ENCODE measurements around the gene HSD3B2. TPM values are rescaled to one million over a fixed set of nuclear protein-coding genes. Genes with fewer than 3 reads are reported as not detected.

The HSD3B2 gene
- total and polyA plus RNA-seq, 2 donors (not counting 3 experiments of a cell fraction or from before 2014, with no cell fraction given): not detected

- H4K20me1 ChIP-seq (replicated peaks; ENCODE audit: control insufficient read depth, extremely low read depth, insufficient read depth, low read length): no peaks in the 10 kb centered on the region
- TF ChIP-seq EZH2 (IDR thresholded peaks at IDR 0.05; ENCODE audit: borderline replicate concordance, low read depth, low read length, severe bottlenecking) (no peak), MYC (IDR thresholded peaks at IDR 0.05; ENCODE audit: low read depth, low read length) (no peak), CTCF (IDR thresholded peaks at IDR 0.05; ENCODE audit: extremely low read depth in 1 of 2, insufficient read depth in 1 of 2, low read depth in 1 of 2, low read length in 2 of 2) (no peak)
- CTCF ChIA-PET: no interaction called here
- H3K27me3 ChIP-seq (ENCODE audit: control insufficient read depth in 2 of 2, insufficient read depth in 2 of 2, low read length in 2 of 2): no peaks in the 10 kb centered on the region
- H3K4me2 ChIP-seq (ENCODE audit: insufficient read depth, low read length): no peak overlapping the region
- no peaks in the 10 kb centered on the region for H3K36me3 ChIP-seq (ENCODE audit: control insufficient read depth in 2 of 2, extremely low read depth in 1 of 2, insufficient read depth in 2 of 2, low read length in 2 of 2)
- DNase-seq (ENCODE audit: low read depth, low spot score) (no peak), FAIRE-seq (no peak)
- POLR2A ChIA-PET: no interaction called here
- no peak overlapping the region for H3K4me3 ChIP-seq (replicated peaks in 1 of 3; ENCODE audit: insufficient read depth in 1 of 3, low read depth in 1 of 3, low read length in 3 of 3)
- BruUV-seq (replicated peaks): no TSS peak
- dilution Hi-C loops (cut with MboI; ENCODE audit: extremely low pct_ligation_motif_present, low sequenced_read_pairs) (no loop called here), intact Hi-C loops (cut with micrococcal nuclease) (no loop called here)
- no peaks in the 10 kb centered on the region for H3K4me1 ChIP-seq (ENCODE audit: control insufficient read depth, extremely low read depth, insufficient read depth, low read length)
- no peak overlapping the region for H3K27ac ChIP-seq (ENCODE audit: insufficient read depth, low read depth, low read length)
- no peaks in the 10 kb centered on the region for H3K9me1 ChIP-seq (replicated peaks; ENCODE audit: control insufficient read depth, extremely low read depth, insufficient read depth, low read length)
- no peak overlapping the region for H3K9ac ChIP-seq (replicated peaks; ENCODE audit: extremely low read depth, insufficient read depth, low read length)
- no peaks in the 10 kb centered on the region for H3K79me2 ChIP-seq (ENCODE audit: control insufficient read depth, insufficient read depth, low read length)
- H2AFZ ChIP-seq (ENCODE audit: low read depth, low read length): no peak overlapping the region
- no peaks in the 10 kb centered on the region for H3K9me3 ChIP-seq (replicated peaks; ENCODE audit: control insufficient read depth, insufficient read depth, low read length)
Measured at GRCh38 chr1:119472080-119472818, 57.3 kb downstream of the HSD3B2 start.

Other genes starting within 250 kb of the HSD3B2 start
- gene HAO2, start 46.4 kb upstream of the HSD3B2 start, total RNA-seq: not detected in 2 replicates
- gene HAO2, start 46.4 kb upstream of the HSD3B2 start, polyA plus RNA-seq: not detected in 2 replicates
- not detected in 2 replicates for gene HSD3B1, start 92.1 kb downstream of the HSD3B2 start, total RNA-seq
- gene HSD3B1, start 92.1 kb downstream of the HSD3B2 start, polyA plus RNA-seq: not detected in 2 replicates
- gene ZNF697, start 233.1 kb downstream of the HSD3B2 start, total RNA-seq: 14.1 and 15.0 TPM in 2 replicates
- gene ZNF697, start 233.1 kb downstream of the HSD3B2 start, polyA plus RNA-seq: 6.2 and 6.3 TPM in 2 replicates

Measured in endothelial cell of umbilical vein (primary cell).